Measurements from ENCODE around the gene ACADL. TPM values are rescaled to one million over a fixed set of nuclear protein-coding genes. Genes with fewer than 3 reads are reported as not detected.

The ACADL gene
- total and polyA plus RNA-seq, 5 experiments from 2014 or later = not detected

DNA sequence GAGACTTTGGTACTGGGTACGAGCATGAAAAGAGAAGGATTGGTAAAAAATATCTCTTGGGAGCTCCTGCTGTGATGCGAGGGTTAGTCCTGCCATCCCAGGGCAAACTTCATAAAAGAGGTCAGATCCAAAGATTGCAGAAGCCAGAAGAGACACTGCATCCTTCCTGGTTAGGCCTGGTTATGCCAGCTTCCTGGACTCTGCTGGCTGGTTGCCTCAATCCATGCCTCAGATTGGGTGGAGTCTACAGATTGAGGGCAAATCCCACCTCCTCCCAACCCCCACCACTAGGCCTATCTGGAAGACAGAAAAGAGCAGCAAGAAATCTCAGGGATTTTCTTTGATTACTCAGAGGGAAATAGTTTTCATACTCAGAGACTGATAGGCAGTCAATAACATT is 5.3 kb upstream of the ACADL start:
- POLR2A ChIA-PET = no interaction called here
- no peak overlapping the region for H3K4me3 Mint-ChIP-seq

DNA sequence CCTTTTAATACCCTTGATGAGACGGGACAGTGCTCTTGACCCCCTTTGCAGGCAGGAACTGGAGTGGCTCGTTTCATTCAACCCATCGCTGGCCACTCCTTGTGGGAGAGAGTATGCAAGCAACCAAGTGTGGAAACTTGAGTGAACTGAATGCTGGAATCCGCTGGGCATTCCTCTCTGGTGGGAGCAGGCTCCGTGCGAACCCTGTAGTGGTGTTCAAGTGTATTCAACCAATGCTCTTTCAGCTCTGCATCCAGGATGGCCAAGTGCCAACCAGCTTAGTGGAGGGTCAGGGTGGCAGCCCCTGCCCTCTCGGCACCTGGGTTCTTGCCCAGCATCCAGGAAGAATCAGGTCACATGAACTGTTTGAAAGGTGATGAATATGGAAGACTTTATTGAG is 3.3 kb upstream of the ACADL start:
- ATAC-seq (no peak), DNase-seq (no peak)
- no peaks in the 10 kb centered on the region for H3K9me3 Mint-ChIP-seq
- H3K4me1 Mint-ChIP-seq = peaks cover 0 to 7% (median 3%) of the 10 kb centered on the region in 4 donors
- POLR2A ChIA-PET = no interaction called here
- H3K36me3 Mint-ChIP-seq = no peaks in the 10 kb centered on the region
- H3K4me3 Mint-ChIP-seq = no peak overlapping the region
- no peak overlapping the region for H3K27ac Mint-ChIP-seq
- peaks cover 6 to 45% (median 35%) of the 10 kb centered on the region in 5 donors for H3K27me3 Mint-ChIP-seq

More for the DNA sequence above, 5.3 kb upstream of the ACADL start:
- H3K27ac Mint-ChIP-seq = no peak overlapping the region
- peaks cover 1 to 36% (median 27%) of the 10 kb centered on the region in 5 donors for H3K27me3 Mint-ChIP-seq
- ATAC-seq (no peak), DNase-seq (no peak)
- no peaks in the 10 kb centered on the region for H3K9me3 Mint-ChIP-seq
- H3K4me1 Mint-ChIP-seq = no peaks in the 10 kb centered on the region
- no peaks in the 10 kb centered on the region for H3K36me3 Mint-ChIP-seq

- H3K4me3 Mint-ChIP-seq = no peak overlapping the region
- H3K4me1 Mint-ChIP-seq = peaks cover 0 to 7% (median 3%) of the 10 kb centered on the region in 4 donors
- DNase-seq (no peak), ATAC-seq (no peak)
- POLR2A ChIA-PET = no interaction called here
- no peaks in the 10 kb centered on the region for H3K36me3 Mint-ChIP-seq
- H3K27ac Mint-ChIP-seq = no peak overlapping the region
- no peaks in the 10 kb centered on the region for H3K9me3 Mint-ChIP-seq
- peaks cover 12 to 50% (median 39%) of the 10 kb centered on the region in 5 donors for H3K27me3 Mint-ChIP-seq
Measured at GRCh38 chr2:210227290-210228088, 2.2 kb upstream of the ACADL start.

DNA sequence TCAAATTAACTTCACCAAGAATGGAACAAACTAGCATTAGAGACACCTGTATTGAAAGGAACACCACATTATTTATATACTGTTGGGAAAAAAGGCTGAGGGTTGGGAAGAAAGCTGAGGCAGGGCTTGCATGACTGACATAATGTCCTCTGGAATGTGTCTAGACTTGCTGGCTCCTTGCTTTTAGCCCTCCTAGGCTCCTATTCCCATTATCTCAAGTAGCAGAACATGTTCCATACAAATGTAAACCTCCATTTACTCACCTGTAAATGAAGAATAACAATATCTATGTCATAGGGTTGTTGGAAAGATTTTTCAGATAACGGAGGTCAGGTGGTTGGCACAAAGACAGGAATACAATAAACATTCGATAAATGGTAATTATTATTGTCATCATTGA is 976 bp upstream of the ACADL start:
- Mint-ChIP-seq H3K4me1 (peaks cover 0 to 7% (median 3%) of the 10 kb centered on the region in 4 donors), H3K4me3 (no peak overlapping the region), H3K27ac (no peak overlapping the region), H3K9me3 (no peaks in the 10 kb centered on the region), H3K27me3 (peaks cover 18 to 60% (median 45%) of the 10 kb centered on the region in 5 donors), H3K36me3 (no peaks in the 10 kb centered on the region)
- POLR2A ChIA-PET = no interaction called here
- no peak for ATAC-seq
- no peak for DNase-seq

DNA sequence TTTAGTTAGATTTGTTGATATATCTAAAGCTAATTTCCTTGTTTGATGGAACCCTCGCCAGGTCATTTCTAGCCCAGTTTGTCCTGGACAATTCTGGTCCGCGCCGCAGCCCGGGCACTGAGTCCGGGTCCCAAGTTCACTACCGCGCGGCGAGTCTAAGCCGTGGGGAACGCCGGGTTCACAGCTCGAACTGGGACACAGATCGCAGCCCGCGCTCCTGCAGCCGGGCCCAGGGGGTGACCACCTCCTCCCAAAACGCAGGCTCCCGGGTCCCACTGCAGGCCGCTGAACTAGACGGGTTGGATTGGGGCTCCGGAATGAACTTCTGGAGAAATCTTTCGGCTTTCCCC is 681 bp downstream of the ACADL start:
- Mint-ChIP-seq H3K36me3 (no peaks in the 10 kb centered on the region), H3K9me3 (no peaks in the 10 kb centered on the region), H3K27ac (no peak overlapping the region), H3K4me3 (peak overlapping the region in 5 of 10 donors; percentile 9 to 45 (median 14)), H3K27me3 (peaks cover 20 to 60% (median 42%) of the 10 kb centered on the region in 5 donors), H3K4me1 (peaks cover 0 to 7% (median 3%) of the 10 kb centered on the region in 4 donors)
- DNase-seq (no peak), ATAC-seq (no peak)
- POLR2A ChIA-PET = no interaction called here

DNA sequence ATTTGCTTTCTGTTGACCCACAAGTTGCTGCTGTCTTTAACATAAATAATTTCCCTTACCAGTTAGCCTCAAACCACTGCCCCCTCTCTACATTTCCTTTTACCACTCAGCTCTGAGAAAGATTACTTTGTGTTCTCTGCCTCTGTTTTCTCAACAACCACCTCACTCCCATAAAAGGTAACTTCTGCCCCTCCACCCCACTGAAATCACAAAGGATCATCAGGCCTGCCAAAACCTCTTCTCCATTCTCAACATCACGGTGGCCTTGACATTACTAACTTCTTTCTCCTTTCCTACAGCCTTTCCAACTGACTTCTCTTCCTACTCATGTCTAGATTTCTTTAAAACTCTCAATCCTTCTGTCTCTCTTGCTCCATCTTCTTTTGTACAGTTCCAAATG is 10.1 kb downstream of the ACADL start:
- DNase-seq = no peak
- Mint-ChIP-seq H3K4me3 (no peak overlapping the region), H3K4me1 (no peaks in the 10 kb centered on the region), H3K36me3 (no peaks in the 10 kb centered on the region), H3K27ac (no peak overlapping the region), H3K27me3 (peaks cover 5 to 9% (median 9%) of the 10 kb centered on the region in 5 donors), H3K9me3 (no peaks in the 10 kb centered on the region)
- ATAC-seq = no peak
- POLR2A ChIA-PET = no interaction called here

DNA sequence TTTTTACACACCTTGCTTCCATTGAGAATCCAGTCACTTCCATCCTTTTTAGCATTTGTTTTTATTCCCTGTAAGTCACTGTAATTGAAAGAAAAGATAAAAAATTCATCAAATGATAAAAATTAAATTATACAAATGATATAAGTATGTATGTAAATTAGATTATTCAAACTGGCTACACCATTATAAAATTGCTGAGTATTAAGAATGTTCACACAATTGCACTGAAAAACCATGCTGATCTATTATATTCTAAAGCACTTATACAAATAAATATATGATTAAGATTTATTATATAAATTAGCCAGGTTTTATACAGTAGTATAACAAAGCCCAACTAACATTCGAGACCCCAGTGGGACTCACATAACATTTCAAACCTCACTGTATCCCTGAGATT is 15.1 kb downstream of the ACADL start:
- POLR2A ChIA-PET = no interaction called here
- no peak for DNase-seq
- no peaks in the 10 kb centered on the region for H3K36me3 Mint-ChIP-seq

DNA sequence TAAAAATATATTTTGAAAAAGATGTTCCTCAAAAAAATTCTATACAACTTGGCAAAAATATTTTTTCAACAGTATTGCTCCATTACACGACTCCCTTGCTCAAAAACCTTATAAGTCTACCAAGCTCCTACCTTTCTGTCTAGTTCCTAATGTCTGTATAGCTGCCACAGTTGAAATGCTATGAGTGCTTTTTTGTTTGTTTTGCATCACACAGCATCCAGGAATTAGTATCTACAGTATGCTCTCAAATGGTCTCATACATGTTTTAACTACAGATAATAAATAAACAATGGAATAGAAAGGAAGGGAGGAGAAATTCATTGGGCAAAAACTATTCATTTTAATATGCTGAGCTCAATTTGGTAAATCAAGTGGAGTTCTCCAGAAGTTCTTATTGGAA is 17.3 kb downstream of the ACADL start:
- Mint-ChIP-seq H3K27ac (no peak overlapping the region), H3K36me3 (no peaks in the 10 kb centered on the region), H3K27me3 (peaks cover 7 to 27% (median 16%) of the 10 kb centered on the region in 5 donors), H3K4me3 (no peak overlapping the region), H3K9me3 (no peaks in the 10 kb centered on the region), H3K4me1 (no peaks in the 10 kb centered on the region)
- POLR2A ChIA-PET = no interaction called here
- DNase-seq = no peak
- no peak for ATAC-seq

More for the DNA sequence above, 15.1 kb downstream of the ACADL start:
- no peak for ATAC-seq
- Mint-ChIP-seq H3K27me3 (peaks cover 5 to 14% (median 13%) of the 10 kb centered on the region in 5 donors), H3K4me3 (no peak overlapping the region), H3K27ac (no peak overlapping the region), H3K9me3 (no peaks in the 10 kb centered on the region), H3K4me1 (no peaks in the 10 kb centered on the region)

DNA sequence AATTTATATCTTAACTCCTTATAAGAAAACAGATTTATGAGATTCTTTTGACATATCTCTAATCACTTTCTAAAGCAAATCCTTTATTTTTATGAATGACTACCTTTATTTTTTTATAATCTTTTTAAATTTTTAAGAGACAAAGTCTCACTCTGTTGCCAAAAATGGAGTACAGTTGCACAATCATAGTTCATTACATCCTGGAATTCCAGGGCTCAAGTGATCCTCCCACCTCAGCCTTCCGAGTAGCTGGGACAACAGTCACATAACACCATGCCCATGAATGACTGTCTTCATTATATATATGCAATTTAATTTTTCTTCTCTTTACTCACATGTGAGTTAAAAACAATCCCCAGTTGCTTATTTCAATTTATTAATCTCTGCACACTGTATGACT is 21.7 kb downstream of the ACADL start:
- H3K27ac Mint-ChIP-seq = no peak overlapping the region
- H3K4me1 Mint-ChIP-seq = no peaks in the 10 kb centered on the region
- no peaks in the 10 kb centered on the region for H3K9me3 Mint-ChIP-seq
- no peak for ATAC-seq
- peaks cover 13 to 35% (median 18%) of the 10 kb centered on the region in 5 donors for H3K27me3 Mint-ChIP-seq
- POLR2A ChIA-PET = no interaction called here
- H3K36me3 Mint-ChIP-seq = no peaks in the 10 kb centered on the region
- no peak for DNase-seq
- H3K4me3 Mint-ChIP-seq = no peak overlapping the region

- no peak for ATAC-seq
- peaks cover 13 to 35% (median 18%) of the 10 kb centered on the region in 5 donors for H3K27me3 Mint-ChIP-seq
Measured at GRCh38 chr2:210203147-210203546, 22.1 kb downstream of the ACADL start.

GRCh38 chr2:210199854-210200253 is 25.4 kb downstream of the ACADL start:
- Mint-ChIP-seq H3K9me3 (no peaks in the 10 kb centered on the region), H3K4me1 (peaks cover 0 to 5% (median 0%) of the 10 kb centered on the region in 4 donors), H3K4me3 (no peak overlapping the region), H3K27ac (no peak overlapping the region), H3K27me3 (peaks cover 8 to 21% (median 10%) of the 10 kb centered on the region in 5 donors), H3K36me3 (no peaks in the 10 kb centered on the region)
- ATAC-seq (no peak), DNase-seq (no peak)
- POLR2A ChIA-PET = no interaction called here

More at GRCh38 chr2:210203147-210203546, 22.1 kb downstream of the ACADL start:
- Mint-ChIP-seq H3K4me1 (no peaks in the 10 kb centered on the region), H3K9me3 (no peaks in the 10 kb centered on the region), H3K36me3 (no peaks in the 10 kb centered on the region), H3K27ac (no peak overlapping the region), H3K4me3 (no peak overlapping the region)
- DNase-seq = no peak
- POLR2A ChIA-PET = no interaction called here

DNA sequence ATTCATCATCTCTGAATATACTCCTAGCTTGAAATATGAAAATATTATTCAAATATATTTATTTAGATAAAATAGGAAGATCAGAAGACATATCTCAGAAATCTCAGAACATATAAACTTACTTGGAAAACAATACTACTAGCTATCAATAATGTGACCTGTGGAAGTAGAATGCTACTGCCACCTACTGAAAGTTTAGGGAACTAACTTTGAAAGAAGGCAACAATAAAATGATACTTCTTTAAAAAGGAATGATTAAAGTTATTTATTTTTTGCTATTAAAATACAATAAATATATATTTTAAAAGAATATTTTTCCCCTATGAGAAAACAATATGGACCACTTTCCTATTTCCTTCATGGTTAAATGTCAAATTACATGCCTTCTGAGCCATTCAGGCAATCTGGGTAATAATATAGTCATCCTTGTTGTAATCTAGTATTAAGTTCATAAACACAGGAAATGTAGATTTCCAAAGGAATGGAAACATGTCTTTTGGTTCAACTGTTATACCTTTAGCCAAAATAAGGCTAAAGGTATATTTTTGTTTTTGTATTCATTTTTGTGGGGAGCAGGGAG is 26.0 kb downstream of the ACADL start:
- ATAC-seq = no peak
- Mint-ChIP-seq H3K36me3 (no peaks in the 10 kb centered on the region), H3K4me3 (no peak overlapping the region), H3K27me3 (peaks cover 8 to 21% (median 9%) of the 10 kb centered on the region in 5 donors), H3K27ac (no peak overlapping the region), H3K4me1 (peaks cover 0 to 5% (median 0%) of the 10 kb centered on the region in 4 donors), H3K9me3 (no peaks in the 10 kb centered on the region)
- DNase-seq = peak in 3 of 10 donors; percentile 41 to 44 (median 43)
- POLR2A ChIA-PET = no interaction called here

- no peak overlapping the region for H3K4me3 Mint-ChIP-seq
- no peak overlapping the region for H3K27ac Mint-ChIP-seq
- no peak for DNase-seq
- H3K36me3 Mint-ChIP-seq = no peaks in the 10 kb centered on the region
- H3K9me3 Mint-ChIP-seq = no peaks in the 10 kb centered on the region
- POLR2A ChIA-PET = no interaction called here
- peaks cover 0 to 5% (median 0%) of the 10 kb centered on the region in 4 donors for H3K4me1 Mint-ChIP-seq
- no peak for ATAC-seq
- peaks cover 8 to 13% (median 9%) of the 10 kb centered on the region in 5 donors for H3K27me3 Mint-ChIP-seq
Measured at GRCh38 chr2:210198326-210198725, 26.9 kb downstream of the ACADL start.
